Stimulated activated naive CD4-positive, alpha-beta T cell (primary cell): ENCODE measurements around the gene WSB1.

Source experiments
- DNase-seq, 6 experiments: peaks; one replicate each; lab custom pipeline; 2025; lab: John Stamatoyannopoulos, UW

The WSB1 gene

DNA sequence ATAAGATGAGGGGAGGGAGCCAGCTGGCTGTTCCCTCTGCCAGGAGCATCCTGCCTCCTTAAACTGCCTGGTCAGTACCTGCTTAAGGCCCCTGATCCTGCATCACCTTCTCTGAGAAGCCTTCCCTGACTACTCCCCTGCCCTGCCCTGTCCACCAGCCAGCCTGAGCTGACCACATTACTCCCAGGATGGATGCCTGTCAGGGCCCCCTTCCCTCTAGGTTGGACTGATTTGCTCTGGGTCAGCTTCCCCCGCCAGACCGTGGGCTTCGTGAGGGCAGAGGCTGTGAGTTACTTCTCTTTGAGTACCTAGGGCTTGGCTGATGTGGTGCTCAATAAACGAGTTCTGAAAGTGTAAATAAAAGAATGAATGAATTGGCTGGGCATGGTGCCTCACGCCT is 63.3 kb downstream of the WSB1 start:
- no peak for DNase-seq

DNA sequence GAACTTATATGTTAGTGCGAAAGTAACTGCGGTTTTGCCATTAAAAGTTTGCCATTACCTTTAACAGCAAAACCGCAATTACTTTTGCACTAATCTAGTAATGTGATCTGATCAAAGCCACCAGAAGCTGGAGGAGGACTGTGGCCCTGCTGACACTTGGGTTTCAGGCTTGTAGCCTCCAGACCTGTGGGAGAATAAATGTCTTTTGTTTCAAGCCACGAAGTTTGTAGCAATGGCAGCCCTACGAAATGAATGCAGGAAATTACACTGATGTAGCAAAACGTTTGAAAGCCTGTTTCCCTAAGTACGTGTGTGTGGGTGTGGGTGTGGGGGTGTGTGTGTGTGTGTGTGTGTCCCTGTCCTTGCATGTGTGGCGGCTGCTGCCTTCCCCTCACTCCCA is 66.6 kb downstream of the WSB1 start:
- DNase-seq: no peak

DNA sequence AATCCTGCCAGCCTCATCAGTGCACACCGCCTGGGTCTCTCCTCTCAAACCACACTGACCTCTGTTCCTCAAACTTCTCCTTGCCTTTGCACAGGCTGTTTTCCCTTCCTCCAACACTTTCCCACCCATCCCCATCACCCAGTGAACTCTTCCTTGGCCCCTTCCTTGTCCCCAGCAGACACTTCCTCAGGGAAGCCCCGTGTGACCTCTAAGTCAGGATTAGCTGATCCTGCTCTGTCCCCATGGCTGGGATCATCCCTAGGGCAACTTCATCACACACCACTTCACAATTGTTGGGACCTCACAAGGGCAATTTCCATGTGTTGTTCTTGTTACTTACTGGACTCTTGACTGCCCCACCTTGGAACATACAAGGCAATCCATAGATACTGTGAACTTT is 67.8 kb downstream of the WSB1 start:
- DNase-seq: no peak

DNA sequence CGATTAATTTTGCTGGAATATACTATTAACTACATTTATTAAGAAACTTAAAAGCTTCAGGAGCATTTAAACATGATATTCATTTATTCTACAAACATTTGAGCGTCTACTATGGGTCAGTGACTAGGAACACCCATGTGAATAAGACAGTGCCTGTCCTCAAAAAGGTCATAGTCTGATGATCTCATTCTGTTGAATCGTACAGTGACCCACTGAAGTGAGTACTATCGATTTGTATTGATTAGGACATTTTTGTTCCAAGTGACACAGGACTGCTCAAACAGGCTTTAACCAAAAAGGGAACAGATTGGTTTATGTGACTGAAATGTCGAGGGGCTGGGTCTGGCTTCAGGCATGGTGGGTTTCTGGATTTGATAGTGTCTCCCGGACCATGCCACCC is 68.6 kb downstream of the WSB1 start:
- no peak for DNase-seq

DNA sequence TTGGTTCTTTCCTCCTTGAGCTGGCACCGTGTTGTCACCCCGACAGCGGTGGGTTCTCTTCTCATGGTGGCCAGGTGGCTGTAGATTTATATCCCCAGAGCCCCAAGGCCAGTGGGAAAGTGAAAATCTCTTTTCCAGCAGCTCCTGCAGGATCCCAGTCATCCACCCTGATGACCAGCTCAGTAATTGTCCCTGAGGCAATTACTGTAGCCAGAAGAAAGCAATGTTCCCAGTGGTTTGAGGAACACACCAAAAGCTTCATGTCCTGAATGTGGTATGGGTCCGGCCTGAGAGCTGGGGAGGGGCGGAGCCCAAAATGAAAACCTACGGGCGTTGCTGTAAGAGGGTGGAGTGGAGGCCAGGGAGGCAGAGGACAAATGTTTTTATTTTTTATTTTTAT is 69.0 kb downstream of the WSB1 start:
- DNase-seq: no peak

DNA sequence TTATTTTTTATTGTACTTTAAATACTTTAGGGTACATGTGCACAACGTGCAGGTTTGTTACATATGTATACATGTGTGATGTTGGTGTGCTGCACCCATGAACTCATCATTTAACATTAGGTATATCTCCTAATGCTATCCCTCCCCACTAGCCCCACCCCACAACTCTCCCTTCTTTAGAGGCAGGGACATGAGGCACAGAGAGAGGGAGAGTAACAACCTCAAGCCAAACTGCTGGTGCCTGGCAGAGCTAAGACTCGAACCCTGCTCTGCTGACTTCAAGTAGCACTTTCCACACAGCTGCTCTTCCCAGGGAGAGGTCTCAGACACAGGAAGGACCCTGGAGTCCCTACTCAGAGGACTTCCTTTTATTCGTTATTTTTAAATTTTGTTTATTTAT is 69.4 kb downstream of the WSB1 start:
- DNase-seq: no peak
